ENCODE results near the gene TMEM190. TPM values are rescaled to one million over a fixed set of nuclear protein-coding genes. Genes with fewer than 3 reads are reported as not detected.

TMEM190 gene
- not detected in 2 replicates for total RNA-seq

GRCh38 chr19:55376241-55376933 is at the start of gene TMEM190:
Gene TMEM190 (plus strand): TSS chr19:55376826. CDS start chr19:55376854, 28 bp downstream.

DNA sequence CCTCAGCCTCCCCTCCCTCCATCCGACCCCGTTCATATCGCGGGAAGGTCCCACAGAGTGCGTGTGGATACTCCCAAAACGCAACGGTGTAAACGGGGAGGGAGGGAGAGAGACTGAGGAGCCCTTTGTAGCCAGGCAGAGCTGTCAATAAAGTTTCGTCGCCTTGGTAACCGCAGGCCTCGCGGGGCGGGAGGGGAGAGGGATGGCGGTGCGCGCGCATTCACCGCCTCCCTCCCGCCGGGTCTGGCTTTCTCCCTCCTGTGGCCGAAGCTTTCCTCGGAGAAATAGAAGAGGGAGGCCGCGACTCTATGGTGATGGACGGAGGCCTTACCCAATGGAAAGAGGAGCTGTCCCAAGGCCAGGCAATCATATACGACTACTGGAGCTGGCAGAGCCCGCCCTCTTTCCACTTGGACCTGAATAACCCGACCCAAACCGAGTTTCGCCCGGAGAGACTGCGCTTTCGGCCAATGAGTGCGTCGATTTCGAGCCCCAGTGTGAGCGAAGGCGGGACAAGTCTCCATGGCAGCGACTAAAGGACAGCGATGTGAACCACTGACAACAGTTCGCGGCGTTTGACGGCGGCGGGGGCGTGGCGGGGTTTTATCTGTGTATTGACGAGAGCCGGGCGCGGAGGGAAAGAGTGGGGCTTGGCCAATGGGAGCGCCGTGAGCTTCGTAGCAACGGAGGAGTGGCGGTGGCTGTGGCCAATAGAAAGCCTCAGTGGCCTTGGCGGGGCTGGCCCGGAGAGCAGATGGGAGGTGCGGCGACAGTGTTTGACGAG is 37.3 kb upstream of the TMEM190 start, which contains the start of gene KMT5C:
Gene KMT5C (plus strand): TSS at position 772 of the 784 bp plus-strand sequence. CDS start 2,061 bp downstream, outside the sequence.

GRCh38 chr19:55354698-55355212 is 21.9 kb upstream of the TMEM190 start, which contains the start of gene COX6B2:
Gene COX6B2 (minus strand): TSS chr19:55354719. CDS start chr19:55354521, 198 bp downstream.

DNA sequence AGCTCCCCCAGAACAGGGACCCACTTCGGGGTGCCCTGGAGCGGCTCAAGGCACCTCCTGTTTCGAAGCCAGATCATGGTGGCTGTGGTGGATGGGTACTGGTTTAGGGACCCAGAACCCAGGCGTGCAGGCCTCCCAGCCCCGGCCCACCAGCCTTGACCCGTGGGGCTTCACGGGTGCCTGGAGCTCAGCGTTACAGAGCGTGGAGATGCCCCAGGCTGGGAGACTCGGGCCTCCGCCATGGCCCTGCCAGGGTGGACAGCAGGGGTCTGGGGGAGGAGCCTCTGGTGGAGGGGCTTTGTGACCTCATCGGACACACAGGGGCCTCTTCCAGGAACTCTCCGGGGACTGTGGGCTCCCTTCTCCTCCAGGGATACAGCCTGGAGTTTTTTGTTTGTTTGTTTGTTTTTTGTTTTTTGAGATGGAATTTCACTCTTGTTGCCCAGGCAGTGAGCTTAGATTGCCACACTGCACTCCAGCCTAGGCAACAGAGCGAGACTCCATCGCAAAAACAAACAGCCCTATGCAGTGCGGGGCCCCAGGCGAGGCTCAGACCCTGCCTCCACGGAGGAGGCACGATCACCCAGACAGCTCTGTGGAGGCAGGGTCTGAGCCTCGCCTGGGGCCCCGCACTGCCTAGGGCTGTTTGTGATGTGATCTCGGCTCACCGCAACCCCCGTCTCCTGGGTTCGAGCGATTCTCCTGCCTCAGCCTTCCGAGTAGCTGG is 13.5 kb upstream of the TMEM190 start, which contains the start of gene GARIN5B:
Gene GARIN5B (minus strand): TSS at position 271 of the 727 bp plus-strand sequence. CDS start 194 bp downstream, at position 77.

GRCh38 chr19:55370305-55370988 is 6.2 kb upstream of the TMEM190 start, which contains the start of gene IL11:
Gene IL11 (minus strand): TSS chr19:55370463. CDS start chr19:55370310, 153 bp downstream.

DNA sequence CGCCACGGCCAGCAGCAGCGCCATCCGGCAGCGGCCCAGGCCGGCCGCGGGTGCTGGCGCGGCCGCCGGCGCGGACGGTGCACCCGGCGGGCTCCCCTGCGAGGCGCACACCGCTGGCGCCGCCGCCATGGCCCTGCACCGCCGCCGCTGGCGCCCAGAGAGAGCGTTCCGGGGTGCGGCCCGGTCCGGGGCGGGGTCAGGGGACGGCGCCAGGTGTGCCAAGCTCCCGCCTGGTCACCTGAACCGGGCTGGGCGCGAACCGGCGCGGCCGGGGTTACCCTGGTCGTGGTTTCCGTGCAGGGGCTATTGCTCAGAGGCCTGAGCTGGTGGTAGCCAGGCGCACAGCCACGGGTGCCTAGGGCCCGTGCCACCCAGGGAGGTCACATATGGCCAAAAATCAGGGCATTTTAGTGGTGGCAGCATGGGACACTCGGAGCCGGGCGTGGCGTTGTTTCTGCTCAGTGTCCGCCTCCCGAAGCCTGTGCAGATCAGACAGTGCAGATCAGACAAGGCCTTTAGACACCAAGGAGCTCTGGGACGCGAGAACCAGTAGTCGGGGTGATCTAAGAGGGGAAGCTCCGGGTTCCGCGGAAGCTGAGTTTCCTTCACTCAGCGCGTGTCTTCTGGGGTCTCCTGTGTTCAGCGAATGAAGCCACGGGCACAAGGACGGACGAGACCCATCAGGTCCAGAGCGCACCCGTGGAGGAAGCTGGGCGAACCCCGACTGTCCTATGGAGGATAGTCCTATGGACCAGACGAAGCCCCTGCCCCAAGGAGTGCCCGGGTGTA is 7.7 kb downstream of the TMEM190 start, which contains the start of gene TMEM238:
Gene TMEM238 (minus strand): TSS at position 162 of the 789 bp plus-strand sequence. CDS start 33 bp downstream, at position 129.

GRCh38 chr19:55385724-55386492 is 9.3 kb downstream of the TMEM190 start, which contains the start of gene RPL28:
Gene RPL28 (plus strand): TSS chr19:55385932. CDS start chr19:55386358, 426 bp downstream.

GRCh38 chr19:55407550-55407799 is 30.8 kb downstream of the TMEM190 start, which contains the start of gene UBE2S:
Gene UBE2S (minus strand): TSS chr19:55407788. CDS start chr19:55407589, 199 bp downstream.

Other genes starting within 250 kb of the TMEM190 start
- 0.57 and 2.8 TPM in 2 replicates for gene TNNT1, start 227.6 kb upstream of the TMEM190 start, total RNA-seq
- not detected in 2 replicates for gene TNNI3, start 219.1 kb upstream of the TMEM190 start, total RNA-seq
- gene DNAAF3, start 210.2 kb upstream of the TMEM190 start, total RNA-seq: 0.66 TPM in 1 of 2 replicates, not detected in the other
- under 0.01 TPM in 1 of 2 replicates, not detected in the other for gene SYT5, start 196.5 kb upstream of the TMEM190 start, total RNA-seq
- 4.9 and 46.0 TPM in 2 replicates for gene PTPRH, start 167.3 kb upstream of the TMEM190 start, total RNA-seq
- 1.9 and 2.6 TPM in 2 replicates for gene TMEM86B, start 148.1 kb upstream of the TMEM190 start, total RNA-seq
- 58.9 and 69.9 TPM in 2 replicates for gene PPP6R1, start 117.8 kb upstream of the TMEM190 start, total RNA-seq
- gene HSPBP1, start 96.7 kb upstream of the TMEM190 start, total RNA-seq: 41.1 and 41.9 TPM in 2 replicates
- 1.7 and 3.5 TPM in 2 replicates for gene BRSK1, start 92.8 kb upstream of the TMEM190 start, total RNA-seq
- not detected in 2 replicates for gene TMEM150B, start 51.5 kb upstream of the TMEM190 start, total RNA-seq
- 7.9 and 9.6 TPM in 2 replicates for gene KMT5C, start 37.0 kb upstream of the TMEM190 start, total RNA-seq
- gene COX6B2, start 22.1 kb upstream of the TMEM190 start, total RNA-seq: 0.14 and 0.22 TPM in 2 replicates
- gene GARIN5B, start 13.6 kb upstream of the TMEM190 start, total RNA-seq: not detected in 2 replicates
- 15.1 and 82.0 TPM in 2 replicates for gene IL11, start 6.4 kb upstream of the TMEM190 start, total RNA-seq
- gene TMEM238, start 7.5 kb downstream of the TMEM190 start, total RNA-seq: 1.4 TPM in 1 of 2 replicates, not detected in the other
- gene RPL28, start 9.1 kb downstream of the TMEM190 start, total RNA-seq: 301 and 1,049 TPM in 2 replicates
- gene UBE2S, start 31.0 kb downstream of the TMEM190 start, total RNA-seq: 40.5 and 198 TPM in 2 replicates
- not detected in 2 replicates for gene SHISA7, start 66.5 kb downstream of the TMEM190 start, total RNA-seq
- 50.8 and 116 TPM in 2 replicates for gene ISOC2, start 84.8 kb downstream of the TMEM190 start, total RNA-seq
- not detected in 2 replicates for gene C19orf85, start 87.9 kb downstream of the TMEM190 start, total RNA-seq
- gene ZNF628, start 99.8 kb downstream of the TMEM190 start, total RNA-seq: 3.3 and 3.9 TPM in 2 replicates
- gene NAT14, start 108.4 kb downstream of the TMEM190 start, total RNA-seq: 17.5 and 19.3 TPM in 2 replicates
- 3.1 and 24.2 TPM in 2 replicates for gene SSC5D, start 111.6 kb downstream of the TMEM190 start, total RNA-seq
- not detected in 2 replicates for gene SBK2, start 160.3 kb downstream of the TMEM190 start, total RNA-seq
- gene SBK3, start 168.7 kb downstream of the TMEM190 start, total RNA-seq: not detected in 2 replicates
- 6.7 and 9.0 TPM in 2 replicates for gene ZNF579, start 204.0 kb downstream of the TMEM190 start, total RNA-seq
- 4.2 and 5.6 TPM in 2 replicates for gene FIZ1, start 222.7 kb downstream of the TMEM190 start, total RNA-seq
- 9.6 and 13.3 TPM in 2 replicates for gene ZNF524, start 223.5 kb downstream of the TMEM190 start, total RNA-seq
- gene ZNF865, start 228.8 kb downstream of the TMEM190 start, total RNA-seq: 2.4 and 2.6 TPM in 2 replicates
- gene ZNF784, start 247.7 kb downstream of the TMEM190 start, total RNA-seq: 4.9 and 7.0 TPM in 2 replicates

Measured in placental pericyte (primary cell).